Activated CD4-positive, alpha-beta T cell treated with anti-CD3 and anti-CD28 coated beads, Interleukin-2, amount 50 U/mL, for 16 hours (primary cell): Measurements from ENCODE around the gene TIA1.
"Not testable (repeated sequence)": the region's sequence is repeated elsewhere in the genome, so short reads cannot be mapped to it uniquely, and the experiment has no call there.

Experiments used
- DNase-seq: peaks from one replicate; pipeline ENCODE4 v3.0.0-alpha.2; 2020

Gene TIA1

GRCh38 chr2:70248181-70248847 is at the start of gene TIA1:
TSS of gene TIA1 (minus strand) at chr2:70248628. CDS start at chr2:70248430, 198 bp downstream.
- DNase-seq, result peak; percentile 98

GRCh38 chr2:70297828-70298227 is 49.4 kb upstream of the TIA1 start:
- DNase-seq, result not testable (repeated sequence)

GRCh38 chr2:70283500-70284191 is 35.2 kb upstream of the TIA1 start:
- no peak for DNase-seq

- DNase-seq, result no peak
Measured at GRCh38 chr2:70282439-70282838, 34.0 kb upstream of the TIA1 start.

- DNase-seq, result no peak
Measured at GRCh38 chr2:70280242-70280798, 31.9 kb upstream of the TIA1 start.

GRCh38 chr2:70270323-70270722 is 21.9 kb upstream of the TIA1 start:
- no peak for DNase-seq

- DNase-seq, result not testable (repeated sequence)
Measured at GRCh38 chr2:70269422-70270302, 21.2 kb upstream of the TIA1 start.

GRCh38 chr2:70266925-70267324 is 18.5 kb upstream of the TIA1 start:
- not testable (repeated sequence) for DNase-seq

- DNase-seq, result no peak
Measured at GRCh38 chr2:70261501-70261900, 13.1 kb upstream of the TIA1 start.

- DNase-seq, result no peak
Measured at GRCh38 chr2:70258532-70258875, 10.1 kb upstream of the TIA1 start.

GRCh38 chr2:70255637-70256314 is 7.3 kb upstream of the TIA1 start:
- DNase-seq, result no peak

GRCh38 chr2:70250434-70250833 is 2.0 kb upstream of the TIA1 start:
- DNase-seq, result no peak

GRCh38 chr2:70247364-70248180 is 856 bp downstream of the TIA1 start:
- no peak for DNase-seq

- no peak for DNase-seq
Measured at GRCh38 chr2:70243806-70244584, 4.4 kb downstream of the TIA1 start.

- DNase-seq, result no peak
Measured at GRCh38 chr2:70242552-70242951, 5.9 kb downstream of the TIA1 start.

- DNase-seq, result no peak
Measured at GRCh38 chr2:70241340-70241739, 7.1 kb downstream of the TIA1 start.

GRCh38 chr2:70240599-70240998 is 7.8 kb downstream of the TIA1 start:
- DNase-seq, result no peak

GRCh38 chr2:70233926-70234325 is 14.5 kb downstream of the TIA1 start:
- DNase-seq, result no peak

GRCh38 chr2:70226781-70227180 is 21.6 kb downstream of the TIA1 start:
- no peak for DNase-seq

GRCh38 chr2:70223305-70223704 is 25.1 kb downstream of the TIA1 start:
- DNase-seq, result not testable (repeated sequence)

GRCh38 chr2:70214953-70215549 is 33.4 kb downstream of the TIA1 start:
- DNase-seq, result no peak
